Sigmoid colon (tissue), 7 donors: ENCODE data around the gene PHF20. TPM values are rescaled to one million over a fixed set of nuclear protein-coding genes. Genes with fewer than 3 reads are reported as not detected.

Experiments used
- DNase-seq: peaks from one replicate; pipeline ENCODE4 v3.0.0-alpha.2; 2019
- H3K27ac ChIP-seq, 4 donors: fragments of 200-600 bp; sonication (generic); one replicate each; pipeline ENCODE4 v1.5.1; 2016 to 2019; ENCODE audit warnings: mild to moderate bottlenecking in 1 of 4
- H3K27me3 ChIP-seq, 3 donors: fragments of 200-600 bp; sonication (generic); one replicate each; pipeline ENCODE4 v1.5.1; 2019; ENCODE audit warnings: mild to moderate bottlenecking in 1 of 3
- H3K36me3 ChIP-seq, 4 donors: fragments of 200-600 bp; sonication (generic); one replicate each; pipeline ENCODE4 v1.5.1; 2016 to 2019
- H3K4me1 ChIP-seq, 4 donors: fragments of 200-600 bp; sonication (generic); one replicate each; pipeline ENCODE4 v1.5.1; 2017 to 2019
- H3K4me3 ChIP-seq, 4 donors: fragments of 200-600 bp; sonication (generic); one replicate each; pipeline ENCODE4 v1.5.1; 2017 to 2019; ENCODE audit warnings: mild to moderate bottlenecking in 2 of 4, moderate library complexity in 1 of 4
- H3K9me3 ChIP-seq, 4 donors: fragments of 200-600 bp in 3 of 4; sonication (generic) in 3 of 4; one replicate each; pipeline versions ENCODE4 v1.5.1 to v1.6.1; 2013 to 2019
- EP300 ChIP-seq, 4 donors: sonication (generic); formaldehyde crosslinking; IDR thresholded peaks; one replicate each; pipeline ENCODE4 v1.6.1; 2017; ENCODE audit warnings: antibody characterized with exemption in 4 of 4
- POLR2A ChIP-seq, 2 donors: fragments of 450-650 bp; IDR thresholded peaks; one replicate each; pipeline ENCODE4 v1.6.1; 2016; ENCODE audit warnings: antibody characterized with exemption in 2 of 2, mild to moderate bottlenecking in 2 of 2, moderate library complexity in 2 of 2
- POLR2AphosphoS5 ChIP-seq, 4 donors: sonication (generic); formaldehyde crosslinking; IDR thresholded peaks; one replicate each; pipeline ENCODE4 v1.6.1; 2017; ENCODE audit warnings: antibody characterized with exemption in 4 of 4
- WGBS, 2 donors: extraction: QIAGEN DNeasy Blood & Tissue Kit; methylation state at CpG; one replicate each; pipeline ENCODE4 v1.1.7; 2013; 5-methylcytosine and 5-hydroxymethylcytosine counted together
- intact Hi-C: fragments of 100-400 bp; cut with DNase I; formaldehyde crosslinking; loops from one replicate; pipeline ENCODE4 v1.15.1; 2023
- polyA plus RNA-seq, 3 donors: library from polyadenylated mRNA; stranded (reverse); fragments of 200-250 nt; gene quantifications; one replicate each; pipeline ENCODE4 v1.2.3, GENCODE V29; 2013
- total RNA-seq, 4 donors: library from RNA; depleted of rRNA; stranded (reverse); fragments of >200 nt; gene quantifications; one replicate each; pipeline ENCODE4 v1.1.0, GENCODE V29; 2016
- TF ChIP-seq, protein P1 (sequence below), 4 experiments: fragments of 450-650 bp in 3 of 4; fragments of 200-600 bp in 1 of 4; IDR thresholded peaks; one replicate each; pipeline ENCODE4 v1.5.1; 2016 to 2019; ENCODE audit warnings: antibody characterized with exemption in 4 of 4, mild to moderate bottlenecking in 3 of 4, moderate library complexity in 2 of 4
- donor health status: healthy with polysubstance abuse.
- donor health status: Bipolar disorder and iron deficiency.
- donor health status: healthy.

PHF20 gene
- total and polyA plus RNA-seq, 7 donors = 10.8 to 49.7 (median 41.0) TPM

DNA sequence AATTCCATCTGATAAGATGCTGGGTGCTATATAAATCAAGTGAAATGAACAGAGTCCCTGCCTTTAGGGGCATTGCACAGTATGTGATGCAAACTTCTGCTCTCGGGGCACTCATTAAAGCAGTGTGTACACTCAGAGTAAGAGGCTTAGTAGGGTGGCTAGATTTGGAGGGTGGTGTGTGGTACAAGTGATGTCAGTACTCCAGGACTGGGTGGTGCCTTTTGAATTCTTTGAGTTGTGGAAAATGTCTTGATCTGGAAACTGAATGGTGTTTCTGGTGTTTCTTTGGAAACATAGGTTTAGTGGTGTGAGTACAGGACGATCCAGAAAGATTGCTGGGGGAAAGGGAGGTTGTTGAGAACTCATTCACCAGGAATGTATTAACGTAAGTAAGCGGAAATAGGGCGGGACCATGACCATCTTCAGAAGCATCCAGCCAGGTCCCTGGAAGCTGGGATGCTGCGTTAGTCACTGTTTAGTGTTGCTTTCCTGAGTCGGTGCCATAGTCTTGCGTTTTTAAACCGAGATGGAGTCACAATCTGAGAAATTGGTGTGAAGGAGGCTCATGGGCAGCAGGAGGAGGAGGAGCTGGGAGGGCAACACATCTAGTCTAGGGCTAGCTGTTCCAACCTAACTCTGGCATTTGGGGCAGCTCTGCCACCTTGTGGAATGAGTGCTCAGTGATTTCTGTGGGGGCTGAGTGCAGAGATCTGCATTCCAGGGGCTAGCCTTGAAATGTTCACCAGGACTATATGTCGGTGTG, 112.1 kb downstream of the PHF20 start:
- Histone ChIP-seq H3K27ac (peak overlapping the region; percentile 70 to 88 (median 78)), H3K27me3 (no peaks in the 10 kb centered on the region), H3K9me3 (no peaks in the 10 kb centered on the region), H3K4me1 (peaks cover 0 to 27% (median 15%) of the 10 kb centered on the region in 4 donors), H3K36me3 (no peaks in the 10 kb centered on the region), H3K4me3 (peak overlapping the region in 3 of 4 donors; percentile 18 to 33 (median 20))
- TF ChIP-seq POLR2A (IDR thresholded peaks at IDR 0.05) (no peak), EP300 (IDR thresholded peaks at IDR 0.05) (peak in 3 of 4 donors; percentile 50 to 88 (median 53)), POLR2AphosphoS5 (IDR thresholded peaks at IDR 0.05) (peak; percentile 21 to 76 (median 40))
- TF ChIP-seq, protein P1, sequence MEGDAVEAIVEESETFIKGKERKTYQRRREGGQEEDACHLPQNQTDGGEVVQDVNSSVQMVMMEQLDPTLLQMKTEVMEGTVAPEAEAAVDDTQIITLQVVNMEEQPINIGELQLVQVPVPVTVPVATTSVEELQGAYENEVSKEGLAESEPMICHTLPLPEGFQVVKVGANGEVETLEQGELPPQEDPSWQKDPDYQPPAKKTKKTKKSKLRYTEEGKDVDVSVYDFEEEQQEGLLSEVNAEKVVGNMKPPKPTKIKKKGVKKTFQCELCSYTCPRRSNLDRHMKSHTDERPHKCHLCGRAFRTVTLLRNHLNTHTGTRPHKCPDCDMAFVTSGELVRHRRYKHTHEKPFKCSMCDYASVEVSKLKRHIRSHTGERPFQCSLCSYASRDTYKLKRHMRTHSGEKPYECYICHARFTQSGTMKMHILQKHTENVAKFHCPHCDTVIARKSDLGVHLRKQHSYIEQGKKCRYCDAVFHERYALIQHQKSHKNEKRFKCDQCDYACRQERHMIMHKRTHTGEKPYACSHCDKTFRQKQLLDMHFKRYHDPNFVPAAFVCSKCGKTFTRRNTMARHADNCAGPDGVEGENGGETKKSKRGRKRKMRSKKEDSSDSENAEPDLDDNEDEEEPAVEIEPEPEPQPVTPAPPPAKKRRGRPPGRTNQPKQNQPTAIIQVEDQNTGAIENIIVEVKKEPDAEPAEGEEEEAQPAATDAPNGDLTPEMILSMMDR (IDR thresholded peaks at IDR 0.05) = peak; percentile 66 to 75 (median 72)
- peak; percentile 89 for DNase-seq
- intact Hi-C loops = loop anchor here (1.0 to 10.0 kb wide), 5 partner anchors 112 to 422 kb away; partner anchors contain the start of gene PHF20
- WGBS, 2 donors = 67 to 69% methylated on average over 10 of the region's 10 CpGs

DNA sequence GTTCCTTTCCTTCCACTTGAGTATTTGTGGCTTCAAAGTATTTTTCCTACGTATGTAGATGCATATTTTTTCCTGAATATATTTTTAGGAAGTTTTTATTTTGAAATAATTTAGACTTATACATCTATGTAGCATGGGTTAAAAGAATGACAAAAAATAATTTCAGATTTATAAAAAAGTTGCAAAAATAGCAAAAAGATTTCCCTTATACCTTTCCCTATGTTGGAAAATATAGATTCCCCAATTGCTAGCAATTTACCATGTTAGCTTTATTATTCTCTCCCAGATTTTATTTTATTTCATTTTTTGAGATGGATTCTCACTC, 112.7 kb downstream of the PHF20 start:
- Histone ChIP-seq H3K36me3 (no peaks in the 10 kb centered on the region), H3K27ac (peak overlapping the region; percentile 70 to 88 (median 78)), H3K4me3 (no peak overlapping the region), H3K9me3 (no peaks in the 10 kb centered on the region), H3K4me1 (peaks cover 0 to 27% (median 15%) of the 10 kb centered on the region in 4 donors), H3K27me3 (no peaks in the 10 kb centered on the region)
- WGBS, 2 donors = 60 to 74% methylated on average over 1 of the region's 1 CpG
- DNase-seq = no peak
- intact Hi-C loops = loop anchor here (1.0 to 10.0 kb wide), 5 partner anchors 112 to 422 kb away; partner anchors contain the start of gene PHF20
- TF ChIP-seq, protein P1 (IDR thresholded peaks at IDR 0.05) = peak in 1 of 4 experiments; percentile 7
- no peak for TF ChIP-seq EP300 (IDR thresholded peaks at IDR 0.05)

DNA sequence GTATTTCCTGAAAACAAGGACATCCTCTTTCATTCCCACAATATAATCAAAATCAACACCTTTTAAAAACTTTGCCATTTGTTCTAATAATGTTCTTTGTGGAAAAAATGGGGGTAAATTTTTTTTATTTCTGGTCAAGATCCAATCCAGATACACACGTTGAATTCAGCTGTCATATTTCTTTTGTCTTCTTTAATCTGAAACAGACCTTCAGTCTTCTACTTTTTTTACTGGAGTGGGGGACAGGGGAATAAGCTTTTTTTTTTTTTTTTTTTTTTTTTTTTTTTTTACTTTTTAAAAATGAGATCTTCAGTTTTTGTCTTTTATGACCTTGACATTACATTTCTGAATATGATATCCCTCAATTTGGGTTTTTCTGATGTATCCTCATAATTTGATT, 113.4 kb downstream of the PHF20 start:
- DNase-seq = no peak
- peaks cover 0 to 27% (median 15%) of the 10 kb centered on the region in 4 donors for H3K4me1 ChIP-seq
- no peak overlapping the region for H3K4me3 ChIP-seq
- 81 to 82% methylated on average over 1 of the region's 1 CpG for WGBS, 2 donors
- H3K27me3 ChIP-seq = no peaks in the 10 kb centered on the region
- H3K36me3 ChIP-seq = no peaks in the 10 kb centered on the region
- intact Hi-C loops = loop anchor here (10.0 kb wide), 1 partner anchor 180 kb away; no protein-coding TSS in a partner anchor
- TF ChIP-seq POLR2A (IDR thresholded peaks at IDR 0.05) = no peak
- H3K9me3 ChIP-seq = no peaks in the 10 kb centered on the region
- H3K27ac ChIP-seq = peak overlapping the region; percentile 70 to 88 (median 78)

DNA sequence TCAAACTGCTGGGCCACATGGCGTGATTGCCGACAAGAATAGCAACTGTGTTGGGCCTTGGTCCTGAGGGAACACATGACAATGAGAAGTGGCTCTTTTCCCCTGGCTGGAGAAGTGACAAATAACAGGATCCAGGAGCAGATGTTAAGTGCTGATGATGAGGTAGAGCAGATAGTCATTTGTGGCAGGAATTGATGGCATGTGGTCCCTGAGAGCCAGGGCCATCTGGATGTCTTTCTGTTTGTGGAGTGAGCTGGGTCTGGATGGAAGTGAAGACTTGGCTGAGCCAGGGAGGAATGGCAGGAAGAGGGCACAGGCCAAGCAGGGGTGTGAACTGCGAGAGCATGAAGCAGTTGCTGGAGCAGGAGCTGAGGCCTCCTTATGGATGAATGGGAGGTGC, 114.7 kb downstream of the PHF20 start:
- no peak for DNase-seq
- Histone ChIP-seq H3K36me3 (no peaks in the 10 kb centered on the region), H3K4me3 (no peak overlapping the region), H3K9me3 (no peaks in the 10 kb centered on the region), H3K27ac (peak overlapping the region in 3 of 4 donors; percentile 44 to 88 (median 73)), H3K27me3 (no peaks in the 10 kb centered on the region), H3K4me1 (peaks cover 0 to 27% (median 15%) of the 10 kb centered on the region in 4 donors)
- peak in 1 of 4 donors; percentile 41 for TF ChIP-seq EP300 (IDR thresholded peaks at IDR 0.05)
- TF ChIP-seq POLR2AphosphoS5 (IDR thresholded peaks at IDR 0.05) = peak in 3 of 4 donors; percentile 63 to 76 (median 75)
- TF ChIP-seq, protein P1 (IDR thresholded peaks at IDR 0.05) = no peak
- TF ChIP-seq POLR2A (IDR thresholded peaks at IDR 0.05) = no peak
- 95 to 98% methylated on average over 3 of the region's 3 CpGs for WGBS, 2 donors
- intact Hi-C loops = loop anchor here (10.0 kb wide), 1 partner anchor 182 kb away; no protein-coding TSS in a partner anchor

DNA sequence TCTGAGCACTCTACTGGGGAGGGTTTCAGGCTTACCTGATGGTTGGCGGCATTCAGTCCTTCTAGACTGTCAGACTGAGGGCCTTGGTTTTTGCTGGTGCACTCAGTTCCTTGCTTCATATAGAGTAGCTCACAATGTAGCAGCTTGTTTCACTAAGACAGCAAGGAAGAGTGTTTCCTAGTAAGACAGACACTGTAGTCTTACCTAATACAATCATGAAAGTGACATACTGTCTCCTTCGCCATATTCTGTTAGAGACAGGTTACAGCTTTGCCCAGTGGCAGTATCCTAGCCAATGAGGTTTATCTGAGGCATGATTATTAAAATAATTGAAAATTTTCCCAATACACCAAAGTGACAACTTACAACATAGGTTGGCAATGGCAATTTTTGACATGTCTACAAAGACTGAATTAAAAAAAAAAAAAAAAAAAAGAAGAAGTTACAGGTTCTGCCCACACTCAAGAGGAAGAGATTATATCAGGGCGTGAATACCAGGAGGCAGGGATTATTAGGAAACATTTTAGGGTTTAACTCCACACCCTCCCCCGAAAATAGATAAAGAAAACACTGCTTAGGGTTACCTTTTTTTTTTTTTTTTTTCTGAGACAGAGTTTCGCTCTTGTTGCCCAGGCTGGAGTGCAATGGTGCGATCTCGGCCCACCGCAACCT, 115.7 kb downstream of the PHF20 start:
- WGBS, 2 donors = 93 to 96% methylated on average over 8 of the region's 8 CpGs
- peak overlapping the region in 2 of 4 donors; percentile 73 to 88 for H3K27ac ChIP-seq
- intact Hi-C loops = loop anchor here (10.0 kb wide), 1 partner anchor 183 kb away; no protein-coding TSS in a partner anchor

More for the DNA sequence above, 115.7 kb downstream of the PHF20 start:
- TF ChIP-seq, protein P1 (IDR thresholded peaks at IDR 0.05) = no peak
- TF ChIP-seq EP300 (IDR thresholded peaks at IDR 0.05) (no peak), POLR2AphosphoS5 (IDR thresholded peaks at IDR 0.05) (no peak), POLR2A (IDR thresholded peaks at IDR 0.05) (no peak)
- Histone ChIP-seq H3K4me1 (peaks cover 0 to 27% (median 15%) of the 10 kb centered on the region in 4 donors), H3K9me3 (no peaks in the 10 kb centered on the region), H3K27me3 (no peaks in the 10 kb centered on the region), H3K36me3 (no peaks in the 10 kb centered on the region), H3K4me3 (no peak overlapping the region)
- no peak for DNase-seq
